ENCODE data around the gene AASDH. TPM values are rescaled to one million over a fixed set of nuclear protein-coding genes. Genes with fewer than 3 reads are reported as not detected.

AASDH gene
- total RNA-seq, 1 donor from 2014 or later, result 7.3 TPM

DNA sequence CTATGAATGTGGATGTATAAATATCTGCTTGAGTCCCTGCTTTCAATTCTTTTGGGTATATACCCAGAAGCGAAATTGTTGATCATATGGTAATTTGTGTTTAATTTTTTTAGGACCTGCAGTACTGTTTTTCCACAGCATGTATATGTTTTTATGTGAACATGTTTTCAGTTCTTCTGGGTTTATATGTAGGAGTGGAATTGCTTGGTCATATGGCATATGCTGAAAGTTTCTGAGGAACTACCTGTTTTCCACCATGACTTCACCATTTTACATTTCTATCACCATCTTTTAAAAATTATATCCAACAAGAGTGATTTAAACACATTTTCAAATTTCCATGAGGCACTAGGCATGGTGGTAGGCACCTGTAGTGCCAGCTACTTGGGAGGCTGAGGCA, 39.9 kb upstream of the AASDH start:
- H3K4me3 ChIP-seq (ENCODE audit: insufficient read depth, low read depth, low read length), result no peak overlapping the region
- no peak overlapping the region for H2AFZ ChIP-seq (ENCODE audit: low read depth, low read length)
- H3K9me3 ChIP-seq (ENCODE audit: insufficient read depth, low read depth, low read length), result no peaks in the 10 kb centered on the region
- no peak overlapping the region for H3K27ac ChIP-seq (ENCODE audit: low read depth, low read length)
- H3K79me2 ChIP-seq (ENCODE audit: insufficient read depth, low read length), result peaks cover 86% of the 10 kb centered on the region
- peaks cover 5% of the 10 kb centered on the region for H4K20me1 ChIP-seq (ENCODE audit: insufficient read depth, low read length)
- no peak for DNase-seq (ENCODE audit: low read depth)
- no peaks in the 10 kb centered on the region for H3K36me3 ChIP-seq (ENCODE audit: insufficient read depth, low read length)
- no peak overlapping the region for H3K9ac ChIP-seq (ENCODE audit: low read length)
- no peak overlapping the region for H3K4me2 ChIP-seq (ENCODE audit: low read length)
- FAIRE-seq, result no peak
- no peaks in the 10 kb centered on the region for H3K27me3 ChIP-seq (ENCODE audit: insufficient read depth, low read length)
- H3K4me1 ChIP-seq (ENCODE audit: insufficient read depth, low read length), result no peaks in the 10 kb centered on the region
- no peak for TF ChIP-seq EZH2 (IDR thresholded peaks at IDR 0.05; ENCODE audit: insufficient read depth, low read length)
- TF ChIP-seq, protein P1, sequence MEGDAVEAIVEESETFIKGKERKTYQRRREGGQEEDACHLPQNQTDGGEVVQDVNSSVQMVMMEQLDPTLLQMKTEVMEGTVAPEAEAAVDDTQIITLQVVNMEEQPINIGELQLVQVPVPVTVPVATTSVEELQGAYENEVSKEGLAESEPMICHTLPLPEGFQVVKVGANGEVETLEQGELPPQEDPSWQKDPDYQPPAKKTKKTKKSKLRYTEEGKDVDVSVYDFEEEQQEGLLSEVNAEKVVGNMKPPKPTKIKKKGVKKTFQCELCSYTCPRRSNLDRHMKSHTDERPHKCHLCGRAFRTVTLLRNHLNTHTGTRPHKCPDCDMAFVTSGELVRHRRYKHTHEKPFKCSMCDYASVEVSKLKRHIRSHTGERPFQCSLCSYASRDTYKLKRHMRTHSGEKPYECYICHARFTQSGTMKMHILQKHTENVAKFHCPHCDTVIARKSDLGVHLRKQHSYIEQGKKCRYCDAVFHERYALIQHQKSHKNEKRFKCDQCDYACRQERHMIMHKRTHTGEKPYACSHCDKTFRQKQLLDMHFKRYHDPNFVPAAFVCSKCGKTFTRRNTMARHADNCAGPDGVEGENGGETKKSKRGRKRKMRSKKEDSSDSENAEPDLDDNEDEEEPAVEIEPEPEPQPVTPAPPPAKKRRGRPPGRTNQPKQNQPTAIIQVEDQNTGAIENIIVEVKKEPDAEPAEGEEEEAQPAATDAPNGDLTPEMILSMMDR (IDR thresholded peaks at IDR 0.05; ENCODE audit: insufficient read depth, low read depth, low read length), result no peak
- Mint-ChIP-seq H3K27me3 (ENCODE audit: low read depth, unreplicated experiment) (no peaks in the 10 kb centered on the region), H3K27ac (ENCODE audit: unreplicated experiment) (no peak overlapping the region), H3K9me3 (ENCODE audit: unreplicated experiment) (no peaks in the 10 kb centered on the region), H3K4me1 (ENCODE audit: low read depth, unreplicated experiment) (peaks cover 3% of the 10 kb centered on the region), H3K4me3 (ENCODE audit: unreplicated experiment) (no peak overlapping the region), H3K36me3 (ENCODE audit: low read depth, unreplicated experiment) (peaks cover 2% of the 10 kb centered on the region)

DNA sequence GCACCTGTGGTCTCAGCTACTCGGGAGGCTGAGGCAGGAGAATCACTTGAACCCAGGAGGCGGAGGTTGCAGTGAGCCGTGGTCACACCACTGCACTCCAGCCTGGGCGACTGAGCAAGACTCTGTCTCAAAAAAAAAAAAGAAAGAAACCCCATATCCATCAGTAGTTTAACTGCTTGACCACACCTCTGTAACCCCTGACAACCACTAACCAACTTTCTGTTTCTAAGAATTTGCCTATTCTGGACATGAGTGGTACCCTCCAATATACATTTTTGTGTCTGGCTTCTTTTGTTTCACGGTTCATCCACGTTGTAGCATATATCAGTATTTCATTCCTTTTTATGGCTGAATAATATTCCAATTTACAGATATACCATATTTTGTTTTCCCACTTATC, 39.0 kb upstream of the AASDH start:
- FAIRE-seq (no peak), DNase-seq (ENCODE audit: low read depth) (no peak)
- no peak overlapping the region for H3K9ac ChIP-seq (ENCODE audit: low read length)
- no peak overlapping the region for H3K4me2 ChIP-seq (ENCODE audit: low read length)
- H3K27me3 ChIP-seq (ENCODE audit: insufficient read depth, low read length), result no peaks in the 10 kb centered on the region
- H3K4me3 Mint-ChIP-seq (ENCODE audit: unreplicated experiment), result no peak overlapping the region
- peaks cover 87% of the 10 kb centered on the region for H3K79me2 ChIP-seq (ENCODE audit: insufficient read depth, low read length)
- H3K36me3 Mint-ChIP-seq (ENCODE audit: low read depth, unreplicated experiment), result peaks cover 2% of the 10 kb centered on the region
- H3K27ac ChIP-seq (ENCODE audit: low read depth, low read length), result no peak overlapping the region
- peaks cover 3% of the 10 kb centered on the region for H3K4me1 Mint-ChIP-seq (ENCODE audit: low read depth, unreplicated experiment)
- TF ChIP-seq, protein P1 (IDR thresholded peaks at IDR 0.05; ENCODE audit: insufficient read depth, low read depth, low read length), result no peak
- no peak for TF ChIP-seq EZH2 (IDR thresholded peaks at IDR 0.05; ENCODE audit: insufficient read depth, low read length)
- H2AFZ ChIP-seq (ENCODE audit: low read depth, low read length), result no peak overlapping the region
- H3K27ac Mint-ChIP-seq (ENCODE audit: unreplicated experiment), result no peak overlapping the region
- H3K27me3 Mint-ChIP-seq (ENCODE audit: low read depth, unreplicated experiment), result no peaks in the 10 kb centered on the region
- H4K20me1 ChIP-seq (ENCODE audit: insufficient read depth, low read length), result peaks cover 5% of the 10 kb centered on the region
- no peaks in the 10 kb centered on the region for H3K36me3 ChIP-seq (ENCODE audit: insufficient read depth, low read length)
- H3K4me3 ChIP-seq (ENCODE audit: insufficient read depth, low read depth, low read length), result no peak overlapping the region
- H3K9me3 Mint-ChIP-seq (ENCODE audit: unreplicated experiment), result no peaks in the 10 kb centered on the region
- no peaks in the 10 kb centered on the region for H3K9me3 ChIP-seq (ENCODE audit: insufficient read depth, low read depth, low read length)
- H3K4me1 ChIP-seq (ENCODE audit: insufficient read depth, low read length), result no peaks in the 10 kb centered on the region

DNA sequence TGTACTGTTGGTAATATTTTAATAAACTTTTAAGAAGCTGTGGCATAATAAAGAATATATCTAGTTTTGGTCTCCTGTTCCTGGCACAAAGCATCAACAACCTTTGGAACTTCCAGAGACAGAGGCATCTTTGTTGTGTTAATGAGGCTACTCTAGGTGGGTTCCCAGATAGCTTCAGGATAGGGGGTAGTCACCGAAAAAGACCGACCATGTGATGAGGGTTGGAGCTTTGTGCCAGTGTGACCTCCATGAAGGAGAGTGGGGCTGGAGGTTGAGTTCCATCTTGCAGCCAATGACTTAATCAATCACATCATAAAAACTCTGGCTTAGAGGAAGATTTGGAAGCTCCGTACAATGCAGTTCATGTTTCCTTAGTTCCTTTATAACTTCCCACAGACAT, 38.2 kb upstream of the AASDH start:
- Histone ChIP-seq H3K4me2 (ENCODE audit: low read length) (no peak overlapping the region), H3K4me3 (ENCODE audit: insufficient read depth, low read depth, low read length) (no peak overlapping the region)
- FAIRE-seq, result no peak

More for the DNA sequence above, 38.2 kb upstream of the AASDH start:
- Histone ChIP-seq H4K20me1 (ENCODE audit: insufficient read depth, low read length) (peaks cover 5% of the 10 kb centered on the region), H3K27me3 (ENCODE audit: insufficient read depth, low read length) (no peaks in the 10 kb centered on the region), H2AFZ (ENCODE audit: low read depth, low read length) (no peak overlapping the region), H3K9me3 (ENCODE audit: insufficient read depth, low read depth, low read length) (no peaks in the 10 kb centered on the region), H3K9ac (ENCODE audit: low read length) (no peak overlapping the region), H3K36me3 (ENCODE audit: insufficient read depth, low read length) (no peaks in the 10 kb centered on the region), H3K27ac (ENCODE audit: low read depth, low read length) (no peak overlapping the region), H3K4me1 (ENCODE audit: insufficient read depth, low read length) (no peaks in the 10 kb centered on the region), H3K79me2 (ENCODE audit: insufficient read depth, low read length) (peaks cover 87% of the 10 kb centered on the region)
- Mint-ChIP-seq H3K36me3 (ENCODE audit: low read depth, unreplicated experiment) (no peaks in the 10 kb centered on the region), H3K27ac (ENCODE audit: unreplicated experiment) (no peak overlapping the region), H3K9me3 (ENCODE audit: unreplicated experiment) (no peaks in the 10 kb centered on the region), H3K4me1 (ENCODE audit: low read depth, unreplicated experiment) (peaks cover 3% of the 10 kb centered on the region), H3K27me3 (ENCODE audit: low read depth, unreplicated experiment) (no peaks in the 10 kb centered on the region), H3K4me3 (ENCODE audit: unreplicated experiment) (no peak overlapping the region)
- DNase-seq (ENCODE audit: low read depth), result no peak
- TF ChIP-seq, protein P1 (IDR thresholded peaks at IDR 0.05; ENCODE audit: insufficient read depth, low read depth, low read length), result no peak
- TF ChIP-seq EZH2 (IDR thresholded peaks at IDR 0.05; ENCODE audit: insufficient read depth, low read length), result no peak
